ENCODE data around the gene UNKL.

UNKL gene

DNA sequence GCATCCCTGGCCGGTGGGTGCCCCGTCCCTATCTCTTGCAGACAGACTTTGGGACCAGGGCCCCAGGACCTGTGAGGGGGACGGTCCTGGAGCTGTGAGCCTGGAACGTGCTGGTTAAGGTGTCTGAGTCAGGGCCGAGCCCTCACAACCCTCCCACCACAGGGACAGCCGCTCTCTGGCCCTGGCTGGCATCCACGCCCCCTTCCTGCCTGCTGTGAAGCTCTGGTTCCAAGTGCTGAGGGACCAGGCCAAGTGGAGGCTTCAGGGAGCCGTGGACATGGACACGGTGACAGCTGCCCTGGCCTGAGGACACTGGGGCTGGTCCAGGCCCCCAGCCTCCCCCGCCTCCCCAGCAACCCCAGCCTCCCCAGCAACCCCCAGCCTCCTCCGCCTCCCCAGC, 69.4 kb downstream of the UNKL start:
- no peak for DNase-seq (ENCODE audit: insufficient read length, low spot score)

DNA sequence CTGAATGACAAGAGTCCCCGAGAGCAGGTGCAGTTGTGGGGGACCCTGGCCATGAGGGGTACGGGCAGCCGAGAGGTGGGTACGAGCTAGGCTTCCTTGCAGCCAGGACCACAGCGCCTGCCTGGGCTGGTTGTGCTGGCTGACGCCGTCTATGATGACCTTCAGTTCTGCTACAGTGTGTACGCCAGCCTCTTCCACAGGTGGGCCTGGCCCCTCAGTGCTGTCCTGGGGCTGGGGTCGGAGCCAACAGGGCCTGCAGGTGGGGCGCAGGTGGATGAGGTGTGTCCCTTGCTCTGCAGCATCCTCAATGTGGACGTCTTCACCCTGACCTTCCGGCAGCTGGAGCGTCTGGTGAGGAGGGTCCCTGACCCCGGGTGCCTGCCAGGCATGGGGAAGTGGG, 70.0 kb downstream of the UNKL start:
- DNase-seq (ENCODE audit: insufficient read length, low spot score) (no peak), FAIRE-seq (no peak)
- TF ChIP-seq POLR2AphosphoS5 (IDR thresholded peaks at IDR 0.05; ENCODE audit: low read depth, low read length) (no peak), SPI1 (IDR thresholded peaks at IDR 0.05; ENCODE audit: low read depth, low read length) (no peak), POLR2A (IDR thresholded peaks at IDR 0.05; ENCODE audit: low read depth, low read length) (no peak)

More for the DNA sequence above, 69.4 kb downstream of the UNKL start:
- FAIRE-seq, result no peak
- no peak for TF ChIP-seq PAX5 (IDR thresholded peaks at IDR 0.05; ENCODE audit: insufficient read depth, low read length, severe bottlenecking)
- TF ChIP-seq POU2F2 (IDR thresholded peaks at IDR 0.05; ENCODE audit: low read depth, low read length), result no peak
- no peak for TF ChIP-seq TAF1 (IDR thresholded peaks at IDR 0.05; ENCODE audit: low read depth, low read length)
- TF ChIP-seq POLR2AphosphoS5 (IDR thresholded peaks at IDR 0.05; ENCODE audit: low read depth, low read length), result no peak
- no peak for TF ChIP-seq SPI1 (IDR thresholded peaks at IDR 0.05; ENCODE audit: low read depth, low read length)
- TF ChIP-seq POLR2A (IDR thresholded peaks at IDR 0.05; ENCODE audit: low read depth, low read length), result no peak

DNA sequence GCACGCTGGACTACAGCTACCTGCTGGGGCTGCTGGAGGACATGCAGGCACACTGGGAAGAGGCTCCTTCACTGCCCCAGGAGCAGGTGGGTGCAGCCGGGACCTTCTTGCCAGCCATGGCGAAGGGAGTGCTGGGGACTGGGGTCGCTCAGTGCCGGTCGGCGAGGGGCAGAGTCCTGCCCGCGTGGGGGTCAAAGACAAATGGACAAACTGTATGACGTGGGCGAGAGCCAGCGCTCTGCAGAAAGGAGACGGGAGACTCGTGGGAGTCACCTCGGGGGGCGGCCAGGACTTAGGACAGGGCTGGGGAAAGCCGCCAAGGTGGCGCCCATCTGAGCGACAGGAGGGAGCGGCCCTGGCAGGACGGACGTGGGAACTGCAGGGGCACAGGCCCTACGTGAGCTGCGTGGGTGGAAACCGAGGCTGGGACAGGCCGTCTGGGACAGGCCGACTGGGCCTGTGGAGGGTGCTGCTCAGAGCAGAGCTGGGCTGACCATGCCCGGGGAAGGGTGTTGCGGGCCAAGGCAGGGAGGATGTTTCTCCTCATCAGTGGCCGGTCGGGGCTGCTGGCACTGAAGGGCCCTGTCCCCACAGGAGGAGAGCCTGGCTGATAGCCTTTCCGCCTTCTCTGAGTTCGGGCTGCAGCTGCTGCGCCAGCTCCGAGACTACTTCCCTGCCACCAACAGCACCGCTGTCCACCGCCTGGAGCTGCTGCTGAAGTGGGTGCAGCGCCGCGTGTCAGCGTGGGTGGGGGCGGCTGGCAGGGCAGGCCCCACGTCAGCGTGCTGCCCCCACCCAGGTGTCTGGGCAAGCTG, 70.9 kb downstream of the UNKL start:
- FAIRE-seq, result no peak
- no peak for DNase-seq (ENCODE audit: insufficient read length, low spot score)

GRCh38 chr16:1342526-1343427, 71.7 kb downstream of the UNKL start:
- DNase-seq (ENCODE audit: insufficient read length, low spot score) (peak; percentile 100), FAIRE-seq (peak; percentile 100)
- no peak for TF ChIP-seq PAX5 (IDR thresholded peaks at IDR 0.05; ENCODE audit: insufficient read depth, low read length, severe bottlenecking)
- no peak for TF ChIP-seq TAF1 (IDR thresholded peaks at IDR 0.05; ENCODE audit: low read depth, low read length)
- TF ChIP-seq SPI1 (IDR thresholded peaks at IDR 0.05; ENCODE audit: low read depth, low read length), result 0 out of 2 replicates have a peak, but pooled peaks have one; percentile 14

More for the DNA sequence above, 70.9 kb downstream of the UNKL start:
- TF ChIP-seq POLR2A (IDR thresholded peaks at IDR 0.05; ENCODE audit: low read depth, low read length) (no peak), POU2F2 (IDR thresholded peaks at IDR 0.05; ENCODE audit: low read depth, low read length) (no peak), POLR2AphosphoS5 (IDR thresholded peaks at IDR 0.05; ENCODE audit: low read depth, low read length) (no peak), TAF1 (IDR thresholded peaks at IDR 0.05; ENCODE audit: low read depth, low read length) (no peak), PAX5 (IDR thresholded peaks at IDR 0.05; ENCODE audit: insufficient read depth, low read length, severe bottlenecking) (no peak), SPI1 (IDR thresholded peaks at IDR 0.05; ENCODE audit: low read depth, low read length) (no peak)

GRCh38 chr16:1341495-1342420, 72.7 kb downstream of the UNKL start:
- no peak for FAIRE-seq
- no peak for DNase-seq (ENCODE audit: insufficient read length, low spot score)
- TF ChIP-seq SPI1 (IDR thresholded peaks at IDR 0.05; ENCODE audit: low read depth, low read length) (no peak), POLR2A (IDR thresholded peaks at IDR 0.05; ENCODE audit: low read depth, low read length) (no peak), TAF1 (IDR thresholded peaks at IDR 0.05; ENCODE audit: low read depth, low read length) (no peak), POU2F2 (IDR thresholded peaks at IDR 0.05; ENCODE audit: low read depth, low read length) (no peak)

- DNase-seq (ENCODE audit: insufficient read length, low spot score) (no peak), FAIRE-seq (no peak)
These were observed 73.6 kb downstream of the UNKL start for GRCh38 chr16:1340730-1341494.

DNA sequence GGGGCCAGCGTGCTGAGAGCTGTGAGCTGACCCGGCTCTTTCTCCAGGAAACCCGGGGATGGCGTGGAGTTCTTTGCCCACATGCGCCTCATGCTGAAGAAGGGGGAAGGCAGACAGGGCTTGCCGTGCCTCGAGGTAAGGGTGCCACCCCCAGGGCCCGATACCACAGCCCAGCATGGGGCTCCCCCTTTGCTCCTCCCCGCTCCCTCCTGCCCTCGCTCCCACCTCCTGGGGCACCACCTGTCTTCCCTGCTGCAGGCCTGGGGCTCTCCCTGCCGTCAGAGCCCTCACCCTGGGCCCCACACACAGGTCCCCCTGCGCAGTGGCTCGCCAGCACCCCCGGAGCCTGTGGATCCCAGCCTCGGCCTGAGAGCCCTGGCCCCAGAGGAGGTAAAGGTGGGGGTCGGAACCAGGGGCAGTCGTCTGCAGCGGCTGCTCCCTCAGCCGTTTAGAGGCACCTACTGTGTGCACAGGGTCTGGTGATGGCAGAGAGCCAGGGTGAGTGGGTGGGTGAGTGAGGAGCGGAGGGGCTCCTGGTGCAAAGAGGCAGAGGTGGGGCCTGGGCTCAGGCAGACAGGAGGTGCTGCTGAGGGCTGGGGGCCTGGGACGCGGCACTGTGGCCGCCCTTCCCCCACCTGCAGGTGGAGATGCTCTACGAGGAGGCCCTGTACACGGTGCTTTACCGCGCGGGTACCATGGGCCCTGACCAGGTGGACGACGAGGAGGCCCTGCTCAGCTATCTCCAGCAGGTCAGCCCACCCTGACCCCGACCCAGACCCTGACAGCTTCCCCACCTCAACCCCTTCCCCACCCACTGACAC, 75.4 kb downstream of the UNKL start:
- FAIRE-seq (no peak), DNase-seq (ENCODE audit: insufficient read length, low spot score) (no peak)
- TF ChIP-seq SPI1 (IDR thresholded peaks at IDR 0.05; ENCODE audit: low read depth, low read length) (no peak), POLR2A (IDR thresholded peaks at IDR 0.05; ENCODE audit: low read depth, low read length) (no peak), PAX5 (IDR thresholded peaks at IDR 0.05; ENCODE audit: insufficient read depth, low read length, severe bottlenecking) (no peak), POU2F2 (IDR thresholded peaks at IDR 0.05; ENCODE audit: low read depth, low read length) (no peak), POLR2AphosphoS5 (IDR thresholded peaks at IDR 0.05; ENCODE audit: low read depth, low read length) (no peak), TAF1 (IDR thresholded peaks at IDR 0.05; ENCODE audit: low read depth, low read length) (no peak)

More at GRCh38 chr16:1340730-1341494, 73.6 kb downstream of the UNKL start:
- no peak for TF ChIP-seq POU2F2 (IDR thresholded peaks at IDR 0.05; ENCODE audit: low read depth, low read length)
- no peak for TF ChIP-seq TAF1 (IDR thresholded peaks at IDR 0.05; ENCODE audit: low read depth, low read length)
- no peak for TF ChIP-seq PAX5 (IDR thresholded peaks at IDR 0.05; ENCODE audit: insufficient read depth, low read length, severe bottlenecking)
- no peak for TF ChIP-seq POLR2A (IDR thresholded peaks at IDR 0.05; ENCODE audit: low read depth, low read length)
